GM12873 (cell line): ENCODE results near the gene GABBR2.

ENCODE experiments used
- TF ChIP-seq, protein P1 (sequence below): IDR thresholded peaks from 2 replicates; pipeline ENCODE4 v1.5.1; 2012; ENCODE audit warnings: low read depth, mild to moderate bottlenecking, moderate library complexity, low read length, control low read depth; ENCODE audit not compliant: insufficient read depth; ENCODE audit errors: missing control alignments

The GABBR2 gene

DNA sequence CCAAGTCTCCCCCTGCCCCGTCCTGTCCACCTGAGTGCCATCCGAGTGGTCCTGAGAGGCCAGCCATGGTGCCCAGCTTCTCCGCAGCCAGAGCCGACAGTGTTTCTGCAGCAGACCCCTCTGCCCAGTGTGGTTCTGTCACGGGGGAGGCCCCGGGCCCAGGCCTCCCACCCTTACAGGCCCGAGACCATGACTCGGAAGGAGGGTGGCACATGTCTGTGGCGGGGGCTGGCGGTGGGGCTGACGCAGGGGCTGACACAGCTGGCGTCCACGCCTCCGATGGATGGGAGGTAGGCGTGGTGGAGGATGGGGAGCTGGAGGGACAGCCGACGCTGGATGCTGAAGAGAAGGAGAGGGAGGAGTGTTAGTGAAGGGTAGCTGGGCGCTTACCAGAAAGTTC, 418.3 kb downstream of the GABBR2 start:
- TF ChIP-seq, protein P1, sequence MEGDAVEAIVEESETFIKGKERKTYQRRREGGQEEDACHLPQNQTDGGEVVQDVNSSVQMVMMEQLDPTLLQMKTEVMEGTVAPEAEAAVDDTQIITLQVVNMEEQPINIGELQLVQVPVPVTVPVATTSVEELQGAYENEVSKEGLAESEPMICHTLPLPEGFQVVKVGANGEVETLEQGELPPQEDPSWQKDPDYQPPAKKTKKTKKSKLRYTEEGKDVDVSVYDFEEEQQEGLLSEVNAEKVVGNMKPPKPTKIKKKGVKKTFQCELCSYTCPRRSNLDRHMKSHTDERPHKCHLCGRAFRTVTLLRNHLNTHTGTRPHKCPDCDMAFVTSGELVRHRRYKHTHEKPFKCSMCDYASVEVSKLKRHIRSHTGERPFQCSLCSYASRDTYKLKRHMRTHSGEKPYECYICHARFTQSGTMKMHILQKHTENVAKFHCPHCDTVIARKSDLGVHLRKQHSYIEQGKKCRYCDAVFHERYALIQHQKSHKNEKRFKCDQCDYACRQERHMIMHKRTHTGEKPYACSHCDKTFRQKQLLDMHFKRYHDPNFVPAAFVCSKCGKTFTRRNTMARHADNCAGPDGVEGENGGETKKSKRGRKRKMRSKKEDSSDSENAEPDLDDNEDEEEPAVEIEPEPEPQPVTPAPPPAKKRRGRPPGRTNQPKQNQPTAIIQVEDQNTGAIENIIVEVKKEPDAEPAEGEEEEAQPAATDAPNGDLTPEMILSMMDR: no peak

DNA sequence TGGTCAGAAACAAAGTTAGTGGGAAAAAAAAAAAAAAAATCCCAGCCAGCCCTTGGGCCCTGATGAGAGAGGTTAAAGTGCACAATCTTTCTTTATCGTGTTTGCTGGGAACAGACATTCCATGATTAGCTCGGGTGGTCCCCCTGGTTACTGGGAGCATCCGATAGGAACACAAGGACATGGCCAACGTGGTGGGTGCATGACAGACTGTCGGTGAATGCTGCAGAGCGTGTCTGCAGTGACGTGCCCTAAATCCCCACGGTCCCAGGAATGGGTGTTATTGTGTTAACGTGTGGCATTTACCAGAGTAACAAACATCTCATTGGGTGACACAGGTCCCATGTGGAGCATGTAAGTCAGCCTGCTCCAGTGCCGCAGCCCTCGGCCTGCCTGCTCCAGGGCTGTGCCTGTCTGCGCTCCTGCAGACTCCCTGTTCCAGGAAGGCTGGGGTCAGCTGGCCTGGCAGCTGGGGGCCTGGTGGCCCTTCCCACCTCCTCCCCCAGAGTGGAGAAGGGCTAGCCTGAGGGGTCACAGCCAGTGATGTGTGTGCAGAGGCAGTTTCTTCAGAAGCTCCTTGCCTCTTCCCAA, 419.0 kb downstream of the GABBR2 start:
- TF ChIP-seq, protein P1: no peak

DNA sequence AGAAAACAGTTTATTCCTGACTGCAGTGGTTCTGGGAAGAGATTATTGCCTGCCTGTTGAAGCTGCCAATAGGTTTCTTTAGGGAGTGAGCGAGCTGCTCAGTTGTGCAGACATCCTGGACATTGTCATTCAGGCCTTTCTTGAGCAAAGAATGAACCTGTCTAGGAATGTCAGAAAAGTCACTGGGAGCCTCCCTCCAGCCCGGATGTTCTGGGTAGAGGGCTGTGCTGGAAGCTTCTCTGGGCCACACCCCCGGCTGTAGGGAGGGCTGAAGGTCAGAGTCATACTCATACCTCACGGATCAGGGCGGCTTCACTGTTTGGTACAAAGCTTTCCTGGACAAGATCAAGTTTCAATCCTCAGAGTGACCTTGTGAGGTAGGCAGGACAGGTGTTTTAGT, 419.9 kb downstream of the GABBR2 start:
- TF ChIP-seq, protein P1: no peak

DNA sequence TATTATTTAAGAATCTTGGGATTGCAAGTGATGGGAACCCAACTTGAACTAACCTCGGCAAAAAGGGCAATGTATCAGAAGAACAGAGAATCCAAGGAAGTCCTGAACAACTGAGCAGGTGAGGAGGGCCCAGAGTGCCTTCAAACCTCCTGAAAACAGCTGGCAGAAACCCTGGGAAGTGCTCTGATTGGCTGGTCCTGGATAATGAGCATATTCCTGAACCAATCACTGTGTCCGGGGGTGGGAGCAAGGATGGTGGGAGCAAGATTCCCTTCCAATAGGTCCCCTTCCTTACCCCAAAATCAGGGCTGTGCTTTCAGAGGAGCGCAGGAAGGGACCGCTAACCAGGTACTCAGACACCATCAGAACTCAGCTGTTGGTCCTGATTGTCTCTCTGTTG, 421.4 kb downstream of the GABBR2 start:
- TF ChIP-seq, protein P1: no peak

DNA sequence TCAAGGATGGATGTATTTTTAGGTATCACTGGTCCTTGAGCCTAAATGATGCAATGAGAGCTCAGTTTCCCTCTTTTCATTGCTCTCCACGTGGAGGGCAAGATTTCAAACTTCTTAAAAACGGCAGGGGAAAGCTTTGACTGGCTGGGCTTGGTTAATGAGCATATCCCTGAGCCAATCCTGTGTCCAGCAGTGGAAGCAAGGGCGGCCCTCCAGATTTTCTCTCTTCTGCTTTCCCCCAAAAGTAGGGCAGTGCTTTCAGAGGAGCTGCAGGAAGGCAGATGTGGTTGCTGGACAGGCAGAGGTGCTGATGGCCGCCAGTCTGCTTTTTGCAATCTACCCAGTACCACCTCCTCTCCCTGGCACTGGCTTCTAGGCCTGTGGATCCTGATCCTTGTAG, 423.3 kb downstream of the GABBR2 start:
- TF ChIP-seq, protein P1: no peak

DNA sequence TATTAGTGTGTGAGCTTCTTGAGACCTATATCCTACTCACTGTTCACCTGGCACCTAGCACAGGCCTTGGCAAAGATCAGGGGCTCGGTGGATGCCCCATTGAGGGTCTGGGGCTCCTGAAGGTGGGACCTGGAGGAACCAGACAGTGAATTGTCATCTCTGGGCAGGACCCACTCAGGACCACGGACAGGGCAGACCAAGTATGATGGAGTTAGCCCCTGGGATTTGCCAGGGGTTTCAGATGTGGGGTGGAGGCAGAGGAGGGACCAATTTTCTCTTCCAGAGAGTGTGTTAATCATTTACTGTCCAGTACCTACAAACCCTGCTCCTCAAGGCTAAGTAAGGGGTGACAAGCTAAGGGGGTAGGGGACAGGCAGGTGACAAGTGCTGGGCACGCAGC, 424.0 kb downstream of the GABBR2 start:
- TF ChIP-seq, protein P1: no peak

DNA sequence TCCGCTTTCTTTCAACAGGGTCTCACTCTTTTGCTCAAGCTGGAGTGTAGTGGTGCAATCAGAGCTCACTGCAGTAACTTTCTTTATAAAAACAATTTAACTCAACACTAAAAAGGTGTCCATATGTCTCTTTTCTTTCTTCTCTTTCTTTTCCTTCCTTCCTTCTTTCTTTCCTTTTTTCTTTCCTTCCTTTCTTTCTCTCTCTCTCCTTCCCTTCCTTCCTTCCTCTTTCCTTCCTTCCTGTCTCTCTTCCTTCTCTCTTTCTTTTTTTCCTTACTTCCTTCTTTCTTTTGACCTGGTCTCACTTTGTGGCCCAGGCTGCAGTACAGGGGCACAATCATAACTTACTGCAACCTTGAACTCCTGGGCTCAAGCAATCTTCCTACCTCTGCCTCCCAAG, 427.5 kb downstream of the GABBR2 start:
- TF ChIP-seq, protein P1: no peak
